CD4-positive, alpha-beta T cell treated with Interleukin-17A for 4 hours (primary cell): Measurements from ENCODE around the gene POMZP3.
"Not testable (repeated sequence)": the region's sequence is repeated elsewhere in the genome, so short reads cannot be mapped to it uniquely, and the experiment has no call there.

Source experiments
- DNase-seq: peaks from one replicate; pipeline ENCODE4 v3.0.0-alpha.2; 2020; ENCODE audit warnings: mixed read lengths

POMZP3 gene

GRCh38 chr7:76626989-76627642, at the start of gene POMZP3:
TSS of gene POMZP3 (minus strand) at chr7:76627279. CDS start at chr7:76626064, 1,215 bp downstream.
- peak; percentile 15 for DNase-seq

- not testable (repeated sequence) for DNase-seq
Measured at GRCh38 chr7:76675783-76676182, 48.7 kb upstream of the POMZP3 start.

GRCh38 chr7:76673346-76673745, 46.3 kb upstream of the POMZP3 start:
- DNase-seq: not testable (repeated sequence)

GRCh38 chr7:76659212-76659611, 32.1 kb upstream of the POMZP3 start:
- DNase-seq: not testable (repeated sequence)

- not testable (repeated sequence) for DNase-seq
Measured at GRCh38 chr7:76656425-76656824, 29.3 kb upstream of the POMZP3 start.

- not testable (repeated sequence) for DNase-seq
Measured at GRCh38 chr7:76642620-76643019, 15.5 kb upstream of the POMZP3 start.

- DNase-seq: not testable (repeated sequence)
Measured at GRCh38 chr7:76637061-76637691, 10.1 kb upstream of the POMZP3 start.

- peak; percentile 30 for DNase-seq
Measured at GRCh38 chr7:76626581-76626980, 498 bp downstream of the POMZP3 start.

- not testable (repeated sequence) for DNase-seq
Measured at GRCh38 chr7:76619439-76620190, 7.5 kb downstream of the POMZP3 start.

- peak; percentile 25 for DNase-seq
Measured at GRCh38 chr7:76613783-76614182, 13.3 kb downstream of the POMZP3 start.

GRCh38 chr7:76612232-76612631, 14.8 kb downstream of the POMZP3 start:
- DNase-seq: not testable (repeated sequence)

GRCh38 chr7:76609864-76610263, 17.2 kb downstream of the POMZP3 start:
- DNase-seq: not testable (repeated sequence)

GRCh38 chr7:76608469-76608868, 18.6 kb downstream of the POMZP3 start:
- peak; percentile 7 for DNase-seq

- DNase-seq: peak; percentile 46
Measured at GRCh38 chr7:76606027-76606426, 21.1 kb downstream of the POMZP3 start.

GRCh38 chr7:76600650-76601049, 26.4 kb downstream of the POMZP3 start:
- DNase-seq: not testable (repeated sequence)

GRCh38 chr7:76600116-76600482, 27.0 kb downstream of the POMZP3 start:
- DNase-seq: not testable (repeated sequence)

- not testable (repeated sequence) for DNase-seq
Measured at GRCh38 chr7:76598590-76599264, 28.4 kb downstream of the POMZP3 start.

GRCh38 chr7:76597288-76597687, 29.8 kb downstream of the POMZP3 start:
- not testable (repeated sequence) for DNase-seq

- not testable (repeated sequence) for DNase-seq
Measured at GRCh38 chr7:76592694-76593093, 34.4 kb downstream of the POMZP3 start.

- not testable (repeated sequence) for DNase-seq
Measured at GRCh38 chr7:76591602-76592304, 35.3 kb downstream of the POMZP3 start.

GRCh38 chr7:76591033-76591432, 36.0 kb downstream of the POMZP3 start:
- not testable (repeated sequence) for DNase-seq

GRCh38 chr7:76588586-76588985, 38.5 kb downstream of the POMZP3 start:
- not testable (repeated sequence) for DNase-seq
